ENCODE measurements around the gene SLC24A4.

DNA sequence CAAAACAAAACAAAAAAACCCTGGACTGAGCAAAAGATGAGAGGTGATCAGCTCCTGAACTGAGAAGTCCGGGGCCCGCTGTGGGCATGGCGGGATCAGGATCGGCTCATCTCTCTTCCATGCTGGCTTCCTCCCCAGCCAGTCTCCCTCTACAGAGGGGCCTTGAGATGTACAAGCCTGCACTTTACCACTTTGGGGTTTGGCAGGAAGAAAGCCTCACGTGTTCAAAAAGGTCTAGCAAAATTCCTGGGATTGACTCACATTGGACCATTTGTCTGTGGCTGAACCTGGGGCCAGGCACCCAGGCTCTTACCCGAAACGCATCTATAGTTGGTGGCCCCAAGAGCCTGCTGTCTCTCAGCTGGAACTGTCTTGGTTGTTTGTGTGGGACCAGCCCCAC is 89.0 kb downstream of the SLC24A4 start:
- TF ChIP-seq, protein P1, sequence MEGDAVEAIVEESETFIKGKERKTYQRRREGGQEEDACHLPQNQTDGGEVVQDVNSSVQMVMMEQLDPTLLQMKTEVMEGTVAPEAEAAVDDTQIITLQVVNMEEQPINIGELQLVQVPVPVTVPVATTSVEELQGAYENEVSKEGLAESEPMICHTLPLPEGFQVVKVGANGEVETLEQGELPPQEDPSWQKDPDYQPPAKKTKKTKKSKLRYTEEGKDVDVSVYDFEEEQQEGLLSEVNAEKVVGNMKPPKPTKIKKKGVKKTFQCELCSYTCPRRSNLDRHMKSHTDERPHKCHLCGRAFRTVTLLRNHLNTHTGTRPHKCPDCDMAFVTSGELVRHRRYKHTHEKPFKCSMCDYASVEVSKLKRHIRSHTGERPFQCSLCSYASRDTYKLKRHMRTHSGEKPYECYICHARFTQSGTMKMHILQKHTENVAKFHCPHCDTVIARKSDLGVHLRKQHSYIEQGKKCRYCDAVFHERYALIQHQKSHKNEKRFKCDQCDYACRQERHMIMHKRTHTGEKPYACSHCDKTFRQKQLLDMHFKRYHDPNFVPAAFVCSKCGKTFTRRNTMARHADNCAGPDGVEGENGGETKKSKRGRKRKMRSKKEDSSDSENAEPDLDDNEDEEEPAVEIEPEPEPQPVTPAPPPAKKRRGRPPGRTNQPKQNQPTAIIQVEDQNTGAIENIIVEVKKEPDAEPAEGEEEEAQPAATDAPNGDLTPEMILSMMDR (IDR thresholded peaks at IDR 0.05; ENCODE audit: poor library complexity), result no peak
- TF ChIP-seq EZH2phosphoT487 (IDR thresholded peaks at IDR 0.05; ENCODE audit: low read depth, severe bottlenecking, unreplicated experiment), result no peak

Measured in hepatocyte (in vitro differentiated cells).